Stimulated activated naive CD8-positive, alpha-beta T cell treated with anti-CD3 and anti-CD28 coated beads, Interleukin-15, Interleukin-2, amounts not matched to agents 100 U/mL and 50 U/mL, for 24 hours (primary cell): Measurements from ENCODE around the gene ADSS2.
A peak's percentile ranks its signal among the peaks of the same experiment; 100 is the strongest.
"Not testable (repeated sequence)": the region's sequence is repeated elsewhere in the genome, so short reads cannot be mapped to it uniquely, and the experiment has no call there.

Source experiments
- ATAC-seq: fragments of 150-1000 bp; cut with Tn5 transposase; one replicate; pipeline ENCODE4 v1.10.0; 2021
- DNase-seq: peaks from one replicate; pipeline ENCODE4 v3.0.0; 2021

The ADSS2 gene

GRCh38 chr1:244451539-244451950, at the start of gene ADSS2:
Gene ADSS2, minus strand, starts transcription at chr1:244451909. Its CDS starts 92 bp downstream, at chr1:244451817.
- no peak for ATAC-seq
- no peak for DNase-seq

- DNase-seq, ATAC-seq: not testable (repeated sequence)
These were observed 48.8 kb upstream of the ADSS2 start for GRCh38 chr1:244500515-244500914.

GRCh38 chr1:244499484-244499883, 47.8 kb upstream of the ADSS2 start:
- not testable (repeated sequence) for ATAC-seq, DNase-seq

GRCh38 chr1:244497805-244498204, 46.1 kb upstream of the ADSS2 start:
- DNase-seq (no peak), ATAC-seq (no peak)

- ATAC-seq (no peak), DNase-seq (no peak)
These were observed 44.5 kb upstream of the ADSS2 start for GRCh38 chr1:244496186-244496585.

- ATAC-seq (no peak), DNase-seq (no peak)
These were observed 42.9 kb upstream of the ADSS2 start for GRCh38 chr1:244494653-244495052.

- DNase-seq, ATAC-seq: not testable (repeated sequence)
These were observed 33.3 kb upstream of the ADSS2 start for GRCh38 chr1:244484971-244485370.

GRCh38 chr1:244473059-244473605, 21.4 kb upstream of the ADSS2 start:
- no peak for ATAC-seq

GRCh38 chr1:244466724-244467123, 15.0 kb upstream of the ADSS2 start:
- ATAC-seq (no peak), DNase-seq (no peak)

More at GRCh38 chr1:244473059-244473605, 21.4 kb upstream of the ADSS2 start:
- no peak for DNase-seq

GRCh38 chr1:244461245-244462071, 9.7 kb upstream of the ADSS2 start, which contains the start of gene CATSPERE:
Gene CATSPERE, plus strand, starts transcription at chr1:244461273. Its CDS starts 157 bp downstream, at chr1:244461430.
- DNase-seq: peak; percentile 78
- ATAC-seq: peak; percentile 98

- DNase-seq: peak; percentile 50
These were observed 8.5 kb upstream of the ADSS2 start for GRCh38 chr1:244460197-244460596.

GRCh38 chr1:244458781-244459180, 7.1 kb upstream of the ADSS2 start:
- no peak for ATAC-seq
- DNase-seq: no peak

More at GRCh38 chr1:244460197-244460596, 8.5 kb upstream of the ADSS2 start:
- no peak for ATAC-seq

GRCh38 chr1:244456586-244456985, 4.9 kb upstream of the ADSS2 start:
- DNase-seq (no peak), ATAC-seq (no peak)

- ATAC-seq: no peak
- DNase-seq: no peak
These were observed 2.7 kb upstream of the ADSS2 start for GRCh38 chr1:244454412-244454811.

- DNase-seq: peak; percentile 99
- peak; percentile 98 for ATAC-seq
These were observed 464 bp upstream of the ADSS2 start for GRCh38 chr1:244451951-244452795.

- DNase-seq (peak; percentile 71), ATAC-seq (peak; percentile 9)
These were observed 841 bp downstream of the ADSS2 start for GRCh38 chr1:244450597-244451538.

- no peak for DNase-seq
- ATAC-seq: no peak
These were observed 1.7 kb downstream of the ADSS2 start for GRCh38 chr1:244449936-244450508.

- DNase-seq (no peak), ATAC-seq (no peak)
These were observed 3.3 kb downstream of the ADSS2 start for GRCh38 chr1:244448279-244449036.

GRCh38 chr1:244447552-244447951, 4.2 kb downstream of the ADSS2 start:
- DNase-seq (no peak), ATAC-seq (no peak)

GRCh38 chr1:244447024-244447423, 4.7 kb downstream of the ADSS2 start:
- DNase-seq (no peak), ATAC-seq (no peak)
